Fibroblast of gingiva (primary cell): ENCODE data around the gene TRMT11.
A peak's percentile ranks its signal among the peaks of the same experiment; 100 is the strongest.
"Not testable (repeated sequence)": the region's sequence is repeated elsewhere in the genome, so short reads cannot be mapped to it uniquely, and the experiment has no call there.

Experiments used
- DNase-seq: peaks from one replicate; pipeline ENCODE4 v3.0.0-alpha.2; 2011; ENCODE audit warnings: low read depth

TRMT11 gene

DNA sequence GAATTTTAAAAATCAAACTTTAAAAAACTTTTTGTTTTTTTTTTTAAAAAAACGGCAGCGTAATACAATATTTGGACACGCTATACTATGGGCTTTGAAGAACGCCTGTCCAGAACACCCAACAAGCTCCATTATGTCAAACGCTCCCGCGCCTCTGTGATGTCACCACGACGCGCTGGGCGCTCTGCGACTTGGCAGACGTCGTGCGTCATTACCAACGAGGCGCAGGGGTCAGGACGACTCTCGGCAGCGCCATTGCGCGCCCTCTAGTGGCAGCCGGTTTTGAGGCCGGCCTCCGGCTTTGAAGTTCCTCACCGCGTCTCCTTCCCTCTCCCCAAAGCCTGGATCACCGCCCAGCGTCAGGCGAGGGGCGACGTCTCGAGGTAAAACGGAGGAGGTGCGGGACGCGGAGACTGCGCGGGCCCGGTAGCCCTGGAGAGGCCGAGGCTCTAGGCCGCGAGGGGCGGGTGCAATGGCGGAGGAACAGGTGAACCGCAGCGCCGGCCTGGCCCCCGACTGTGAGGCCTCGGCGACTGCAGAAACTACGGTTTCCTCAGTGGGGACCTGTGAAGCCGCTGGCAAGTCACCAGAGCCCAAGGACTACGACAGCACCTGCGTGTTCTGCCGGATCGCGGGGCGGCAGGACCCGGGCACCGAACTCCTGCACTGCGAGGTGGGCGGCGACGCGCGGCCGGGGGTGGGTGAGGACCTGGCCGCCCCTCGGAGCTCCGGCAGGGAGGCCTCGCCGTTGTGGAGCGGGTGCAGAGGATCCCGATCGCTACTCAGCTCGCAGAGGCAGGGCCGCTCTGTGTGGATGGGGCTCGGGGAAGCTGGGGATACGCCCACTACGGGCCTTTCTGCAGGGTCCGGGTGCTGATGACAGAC, 29.6 kb upstream of the TRMT11 start, which contains the start of gene HINT3:
TSS of gene HINT3 (plus strand) at position 265 of the 885 bp plus-strand sequence. CDS start at position 473, 208 bp downstream.
- peak; percentile 94 for DNase-seq

DNA sequence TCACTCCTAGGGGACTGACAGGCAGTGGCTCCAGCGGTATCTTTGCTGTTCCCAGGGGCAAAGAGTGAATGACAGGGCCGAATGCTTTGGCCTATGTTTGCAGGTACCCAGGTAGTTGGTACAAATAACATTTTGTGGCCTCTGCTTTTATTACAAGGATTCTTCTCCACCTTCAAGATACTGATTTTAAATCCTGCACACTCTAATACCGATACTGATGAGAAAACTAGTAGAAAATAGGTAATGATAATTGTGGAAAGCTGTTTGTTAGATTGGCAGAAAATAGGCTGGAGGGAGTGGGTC, 29.0 kb upstream of the TRMT11 start:
- DNase-seq = no peak

DNA sequence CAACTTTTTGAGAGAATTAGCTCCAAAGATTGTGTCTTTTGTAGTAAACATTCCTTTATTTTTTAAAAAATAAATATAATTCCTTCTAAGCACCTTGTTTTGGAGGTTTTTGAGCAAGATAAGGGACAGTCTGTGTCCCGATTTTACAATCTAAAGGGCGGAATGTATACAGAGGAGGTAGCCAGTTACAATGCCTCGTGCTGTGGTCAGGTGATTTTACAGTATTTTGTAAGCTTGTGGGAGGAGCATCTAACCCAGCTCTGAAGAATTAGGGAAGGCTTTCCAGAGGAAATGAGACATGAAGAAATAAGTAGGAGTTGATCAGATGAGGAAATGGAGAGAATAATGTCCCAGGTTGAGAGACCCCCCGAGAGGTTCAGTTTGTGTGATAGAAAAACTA, 28.5 kb upstream of the TRMT11 start:
- DNase-seq = peak; percentile 69

DNA sequence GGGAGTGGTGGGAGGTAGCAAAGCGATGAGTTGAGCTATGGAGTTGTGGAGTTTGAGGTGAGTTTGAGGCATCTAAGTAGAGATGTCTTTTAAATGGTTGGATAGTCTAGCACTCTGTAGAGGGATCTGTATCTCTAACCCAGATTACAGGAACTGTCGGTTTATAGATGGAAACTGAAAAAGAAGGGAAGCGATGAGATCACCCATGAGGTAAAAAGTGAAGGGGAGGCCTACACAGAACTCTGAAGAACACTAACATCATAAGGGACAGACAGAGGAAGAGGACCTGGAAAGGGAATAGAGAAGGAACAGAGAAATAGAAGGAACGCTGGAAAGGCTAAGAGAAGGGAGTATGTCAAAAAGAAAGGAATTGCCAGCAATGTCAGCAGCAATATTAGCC, 27.3 kb upstream of the TRMT11 start:
- no peak for DNase-seq

DNA sequence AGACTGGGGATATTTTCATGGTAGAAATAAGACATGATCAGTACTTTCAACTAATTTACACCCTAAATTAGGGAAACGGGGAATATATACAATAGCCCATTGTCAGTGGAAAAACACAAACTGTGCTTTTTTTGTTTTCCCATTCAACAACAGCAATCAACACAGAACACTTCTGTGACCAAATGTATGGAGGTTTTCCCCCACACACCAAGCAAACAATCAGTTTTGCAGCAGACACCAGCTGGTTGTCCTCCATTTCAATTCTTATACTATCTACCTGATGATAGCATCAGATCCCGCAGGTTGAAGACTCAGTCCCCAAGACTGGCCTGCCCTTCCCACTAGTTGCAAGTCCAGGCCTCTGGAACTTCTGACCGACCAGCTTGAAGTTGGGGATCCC, 25.2 kb upstream of the TRMT11 start:
- DNase-seq = no peak

DNA sequence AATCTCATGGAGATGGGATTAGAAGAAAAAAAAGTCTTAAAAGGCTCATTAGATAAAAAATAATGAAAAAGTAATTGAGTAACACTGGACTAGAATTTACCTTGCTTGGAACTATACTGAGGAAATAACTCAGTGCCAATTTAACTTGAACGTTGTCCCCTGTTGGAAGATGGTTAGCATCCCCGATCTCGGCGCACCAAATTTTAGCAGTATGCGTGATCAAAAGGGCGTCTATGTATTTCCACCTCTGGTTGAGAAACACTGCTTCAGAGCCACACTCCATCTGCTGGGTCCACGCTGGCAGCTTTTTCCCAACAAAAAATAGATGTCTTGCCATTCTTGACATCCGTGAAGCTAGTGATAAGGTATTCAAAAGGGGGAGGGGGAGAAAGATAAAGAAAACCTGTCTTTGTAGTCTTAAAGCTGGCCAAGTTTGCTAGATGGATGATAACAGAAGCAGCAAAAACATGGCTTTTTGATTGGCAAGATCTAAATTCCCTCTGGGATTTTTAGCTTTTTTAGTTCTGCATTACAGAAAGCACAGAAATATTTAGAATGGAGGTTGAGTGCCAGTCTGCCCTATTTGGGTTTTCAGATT, 23.3 kb upstream of the TRMT11 start:
- DNase-seq = no peak

DNA sequence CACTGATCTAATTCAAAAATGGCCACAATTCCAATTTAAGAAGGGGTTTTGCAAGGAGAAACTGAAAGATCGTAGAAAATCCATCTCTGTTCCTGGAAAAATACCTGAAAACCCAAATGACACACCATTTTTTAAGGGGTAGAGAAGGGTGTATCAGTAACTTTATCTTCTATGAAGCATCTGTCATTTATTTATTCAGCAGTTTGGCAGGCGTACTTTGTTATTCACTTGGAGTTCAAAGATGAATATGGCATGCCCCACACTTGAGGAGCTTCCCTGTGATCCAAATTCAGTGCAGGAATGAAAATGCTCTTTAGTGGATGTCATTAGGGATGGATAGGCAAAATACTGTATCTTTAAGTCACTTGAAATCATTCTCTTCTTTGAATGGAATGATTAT, 22.5 kb upstream of the TRMT11 start:
- no peak for DNase-seq

DNA sequence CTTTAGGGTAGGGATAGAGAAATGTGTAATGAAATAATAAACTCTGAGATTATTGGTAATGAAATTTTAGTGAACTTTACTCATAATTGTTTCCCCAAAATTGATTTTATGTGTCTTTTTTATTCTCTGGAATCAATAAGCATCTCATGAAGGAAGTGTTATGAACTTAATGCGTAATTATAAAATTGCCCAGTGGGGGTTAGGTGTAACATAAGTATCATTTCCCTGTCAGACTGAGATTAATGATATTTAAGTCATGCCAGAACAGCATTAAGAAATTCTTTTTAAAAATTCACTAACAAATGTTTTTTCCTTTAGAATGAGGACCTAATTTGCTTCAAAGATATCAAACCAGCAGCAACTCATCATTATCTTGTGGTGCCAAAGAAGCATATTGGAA, 19.8 kb upstream of the TRMT11 start:
- DNase-seq = no peak

DNA sequence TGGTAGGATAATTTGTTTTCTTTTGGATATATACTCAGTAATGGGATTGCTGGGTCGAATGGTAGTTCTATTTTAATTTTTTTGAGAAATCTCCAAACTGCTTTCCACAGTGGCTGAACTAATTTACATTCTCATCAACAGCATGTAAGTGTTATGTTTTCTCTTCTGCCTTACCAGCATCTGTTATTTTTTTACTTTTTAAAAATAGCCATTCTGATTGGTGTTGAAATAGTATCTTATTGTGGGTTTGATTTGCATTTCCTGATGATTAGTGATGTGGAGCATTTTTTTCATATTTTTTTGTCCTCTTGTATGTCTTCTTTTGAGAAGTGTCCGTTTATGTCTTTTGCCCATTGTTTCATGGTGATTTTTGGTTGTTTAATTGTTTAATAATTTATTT, 17.8 kb upstream of the TRMT11 start:
- DNase-seq = no peak

DNA sequence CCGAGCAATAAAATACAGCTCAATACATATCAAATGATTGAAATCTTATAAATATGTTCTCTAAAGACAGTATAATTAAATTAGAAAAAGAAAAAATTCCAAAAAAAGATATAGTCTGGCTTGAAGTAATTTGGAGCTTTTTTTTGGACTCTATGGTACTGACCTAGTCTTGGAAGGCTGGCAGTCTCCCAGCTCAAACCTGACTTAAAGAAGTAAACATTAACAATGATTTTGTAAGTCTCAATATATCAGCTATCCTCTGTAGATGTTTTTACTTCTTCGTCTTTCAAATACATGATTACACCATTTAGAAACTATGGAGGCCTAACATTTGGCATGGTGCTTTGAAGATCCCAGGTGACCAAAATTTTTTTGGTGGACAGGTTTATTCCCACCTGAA, 15.6 kb upstream of the TRMT11 start:
- DNase-seq = no peak

DNA sequence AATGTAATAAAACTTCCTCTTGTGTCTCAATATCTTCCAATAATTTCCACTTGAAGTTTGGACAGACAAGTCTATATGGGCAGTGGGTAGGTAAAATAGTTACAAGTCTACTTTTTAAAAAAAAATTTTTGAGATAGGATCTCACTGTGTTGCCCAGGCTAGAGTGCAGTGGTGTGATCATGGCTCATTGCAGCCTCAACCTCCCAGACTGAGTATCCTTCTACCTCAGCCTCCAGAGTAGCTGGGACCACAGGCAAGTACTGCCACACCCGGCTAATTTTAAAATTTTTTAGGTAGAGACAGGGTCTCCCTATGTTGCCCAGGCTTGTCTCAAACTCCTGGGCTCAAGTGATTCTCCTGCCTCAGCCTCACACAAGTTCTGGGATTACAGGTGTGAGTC, 13.9 kb upstream of the TRMT11 start:
- not testable (repeated sequence) for DNase-seq

DNA sequence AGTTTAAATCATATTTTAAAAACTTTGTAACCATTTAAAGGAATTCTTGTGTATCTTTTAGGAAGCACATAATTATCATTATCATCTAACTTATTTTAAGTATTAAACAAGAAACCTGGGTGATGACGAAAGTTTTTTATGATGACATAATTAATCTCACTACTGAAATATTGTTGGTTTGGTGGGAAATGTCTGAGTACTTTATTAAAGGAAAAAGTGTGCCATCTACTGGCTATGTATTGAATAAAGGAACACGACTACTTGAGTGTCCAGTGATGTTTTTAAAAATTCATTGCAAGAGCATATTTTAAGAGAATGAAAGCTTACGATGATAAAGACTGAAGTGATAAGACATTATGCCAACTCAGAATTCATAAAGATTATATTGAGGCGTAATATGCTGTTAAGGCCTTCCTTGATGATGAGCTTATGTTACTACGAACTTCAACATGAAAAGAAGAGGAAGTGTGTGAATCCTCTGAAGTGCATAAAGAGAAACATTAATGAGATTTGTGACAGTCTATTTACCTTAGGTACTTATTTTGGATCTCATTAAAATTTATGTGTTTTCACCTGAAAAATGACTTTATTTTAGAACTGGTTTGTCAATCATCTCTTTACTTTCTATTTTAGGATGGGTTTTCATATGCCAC, 12.0 kb upstream of the TRMT11 start:
- peak; percentile 59 for DNase-seq

DNA sequence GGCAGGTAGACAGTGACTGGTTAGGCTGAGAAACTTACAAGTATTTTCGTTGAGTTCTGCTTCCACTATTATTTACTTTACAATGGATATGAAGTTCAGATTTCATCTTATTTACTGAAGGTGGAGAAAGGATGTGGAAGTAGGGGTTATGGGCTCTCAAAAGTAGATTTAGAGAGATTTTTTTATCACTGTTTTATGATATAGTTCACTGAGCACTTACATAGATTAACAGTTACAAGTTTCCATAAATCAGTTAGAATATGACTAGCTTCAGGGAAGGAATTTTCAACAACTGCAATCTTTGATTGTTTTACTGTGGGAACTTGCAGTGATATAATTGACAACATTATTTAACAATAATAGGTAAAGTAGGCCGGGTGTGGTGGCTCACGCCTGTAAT, 7.2 kb upstream of the TRMT11 start:
- no peak for DNase-seq

DNA sequence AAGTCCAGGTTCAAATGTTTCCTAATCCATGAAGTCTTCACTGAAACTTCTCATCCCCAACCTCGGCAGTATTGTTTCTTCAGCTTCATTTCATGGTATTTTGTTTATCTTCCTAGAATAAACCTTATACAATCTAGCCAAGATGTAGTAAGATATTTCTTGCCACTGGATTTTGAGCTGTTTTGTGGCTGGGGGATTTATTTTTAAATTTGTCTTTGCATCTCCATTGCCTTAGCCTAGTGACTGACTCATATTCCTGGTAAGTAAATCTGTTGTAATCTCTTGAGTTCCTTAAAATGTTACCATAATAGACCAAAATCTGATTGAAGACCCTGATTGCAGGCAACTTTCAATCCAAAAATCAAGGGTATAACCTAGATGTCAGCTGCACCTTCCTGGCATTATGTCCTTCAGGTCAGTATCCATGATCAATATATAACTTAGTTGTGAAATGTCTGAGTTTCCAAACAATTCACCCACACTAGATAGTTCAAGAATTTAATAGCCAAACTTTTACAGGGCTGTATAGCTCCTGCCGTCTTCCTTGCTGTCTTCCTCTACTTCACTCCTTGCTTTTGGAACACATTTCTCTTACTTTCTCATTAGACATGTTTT, 4.7 kb upstream of the TRMT11 start:
- no peak for DNase-seq

DNA sequence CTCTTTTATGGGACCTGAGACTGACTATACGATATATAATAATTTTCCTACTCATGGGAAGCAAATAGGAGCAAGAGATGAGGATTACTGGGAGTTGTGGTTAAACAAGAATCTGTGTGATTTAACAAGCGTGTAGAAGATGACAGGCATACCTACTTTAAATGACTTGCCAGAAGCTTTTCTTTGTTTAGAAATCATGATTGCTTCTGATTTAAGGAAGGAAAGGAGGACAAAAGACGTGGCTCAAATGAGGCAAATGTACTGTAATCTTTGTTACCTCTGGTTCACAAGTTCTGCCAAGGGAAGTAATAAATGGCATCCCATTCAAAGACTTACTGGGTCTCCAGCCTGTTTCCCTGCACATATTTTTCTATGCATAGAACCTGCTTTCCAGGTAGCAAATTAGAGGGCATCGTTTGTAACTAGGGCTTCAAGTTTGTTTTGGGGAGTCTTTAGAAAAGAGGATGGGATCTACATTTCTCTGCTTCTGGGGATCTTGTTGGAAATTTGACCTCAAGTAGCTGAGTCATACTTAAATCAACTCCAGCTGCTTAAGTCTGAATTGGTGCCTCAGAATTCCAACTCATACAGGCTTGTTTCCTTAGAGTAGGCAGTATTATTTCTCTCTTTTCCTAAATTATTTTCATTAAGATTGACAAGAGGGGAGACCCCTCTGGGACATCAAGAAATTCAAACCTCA, 2.9 kb upstream of the TRMT11 start:
- peak; percentile 72 for DNase-seq

DNA sequence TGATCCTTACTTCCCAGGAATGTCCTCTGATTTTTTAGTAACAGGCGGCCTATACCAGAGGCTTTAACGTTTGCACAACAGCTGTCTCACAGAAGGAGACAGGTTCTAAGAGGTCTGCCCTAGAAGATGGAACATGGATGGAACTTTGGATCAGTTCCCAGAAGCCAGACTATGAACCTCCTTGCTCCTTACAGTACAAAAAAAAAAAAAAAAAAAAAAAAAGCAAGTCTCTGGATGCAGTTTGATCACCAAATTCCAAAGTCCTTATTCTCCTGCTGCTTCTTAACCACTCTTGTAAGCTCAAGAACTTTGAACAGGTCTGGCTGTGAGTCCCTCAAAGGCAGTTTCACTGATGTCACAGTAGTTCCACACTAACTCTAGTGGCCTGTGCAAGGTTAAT, 2.0 kb upstream of the TRMT11 start:
- DNase-seq = peak; percentile 18

DNA sequence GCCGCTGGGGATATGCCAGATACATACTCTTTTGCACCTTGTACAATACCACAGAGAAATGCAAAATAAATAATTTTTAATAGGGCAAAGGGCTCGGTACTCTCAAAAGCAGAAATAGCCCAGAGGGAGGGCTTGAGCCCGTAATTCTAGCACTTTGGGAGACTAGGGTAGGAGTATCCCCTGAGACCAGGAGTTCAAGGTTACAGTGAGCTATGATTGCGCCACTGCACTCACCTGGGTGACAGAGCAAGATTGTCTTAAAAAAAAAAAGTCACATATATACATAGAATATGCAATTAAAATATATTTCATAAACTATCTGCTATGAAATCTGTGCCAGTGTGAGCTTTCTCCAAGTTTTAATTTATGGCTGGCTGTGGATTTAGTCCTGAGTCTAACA, 818 bp upstream of the TRMT11 start:
- no peak for DNase-seq

DNA sequence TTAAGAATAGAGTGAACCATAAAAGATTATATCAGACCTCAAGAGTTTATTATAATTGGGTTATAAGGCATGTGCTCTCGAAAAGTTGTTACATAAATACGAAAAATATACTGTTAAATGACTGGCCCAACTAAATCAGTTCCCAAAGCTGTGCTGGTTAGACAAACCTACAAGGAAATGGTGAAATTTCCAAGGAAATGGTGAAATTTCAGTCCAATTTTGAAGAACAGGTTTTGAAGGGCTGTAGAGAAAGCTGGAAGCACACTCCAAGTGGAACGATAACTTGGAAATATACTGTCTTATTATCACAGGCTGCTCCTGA, 400 bp upstream of the TRMT11 start:
- no peak for DNase-seq

DNA sequence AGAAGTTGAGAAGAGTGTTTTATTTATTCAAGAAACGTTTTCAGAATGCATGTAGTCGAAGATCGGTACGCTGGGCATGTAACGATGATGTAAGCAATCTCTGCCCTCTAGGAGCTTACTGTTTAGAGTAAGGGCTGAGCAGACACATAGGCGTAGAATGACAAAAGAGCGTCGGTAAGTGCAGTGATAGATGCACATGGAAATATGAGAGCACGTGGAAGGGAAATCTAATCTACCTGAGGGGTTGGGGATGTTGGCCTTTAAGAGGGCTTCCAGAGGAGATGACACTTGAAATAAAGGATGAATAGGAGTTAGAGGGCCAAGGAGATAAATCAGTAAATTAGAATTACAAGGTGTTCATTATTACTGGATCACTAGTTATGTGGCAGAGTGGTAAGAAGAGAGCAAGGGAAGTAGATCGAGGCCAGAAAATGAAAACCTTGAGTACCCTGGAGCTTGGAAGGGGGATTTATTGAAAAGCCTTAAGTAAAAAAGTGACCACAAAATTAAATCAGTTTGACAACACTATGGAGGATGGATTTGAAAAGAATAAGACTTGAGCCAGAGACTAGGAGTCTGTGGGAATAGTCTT, 782 bp downstream of the TRMT11 start:
- DNase-seq = no peak

DNA sequence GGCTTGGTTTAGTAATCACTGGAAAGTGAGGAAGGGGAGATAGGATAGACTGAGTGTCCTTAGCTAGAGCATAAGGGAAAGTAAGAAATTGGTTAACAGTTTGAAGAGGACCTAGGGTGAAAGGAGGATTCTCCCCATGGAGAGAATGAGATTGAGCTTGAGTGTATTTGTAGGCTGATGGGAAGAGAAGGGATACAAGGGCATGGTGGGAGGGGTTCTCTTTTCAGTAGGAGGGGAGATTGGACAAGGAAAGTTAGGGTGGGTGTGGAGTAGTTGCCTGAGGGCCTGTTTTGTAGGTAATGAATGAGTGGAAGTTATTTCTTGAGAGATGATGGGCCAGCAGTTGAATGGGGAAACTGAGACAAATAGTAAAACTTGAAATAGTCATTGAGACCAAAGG, 1.9 kb downstream of the TRMT11 start:
- DNase-seq = no peak

DNA sequence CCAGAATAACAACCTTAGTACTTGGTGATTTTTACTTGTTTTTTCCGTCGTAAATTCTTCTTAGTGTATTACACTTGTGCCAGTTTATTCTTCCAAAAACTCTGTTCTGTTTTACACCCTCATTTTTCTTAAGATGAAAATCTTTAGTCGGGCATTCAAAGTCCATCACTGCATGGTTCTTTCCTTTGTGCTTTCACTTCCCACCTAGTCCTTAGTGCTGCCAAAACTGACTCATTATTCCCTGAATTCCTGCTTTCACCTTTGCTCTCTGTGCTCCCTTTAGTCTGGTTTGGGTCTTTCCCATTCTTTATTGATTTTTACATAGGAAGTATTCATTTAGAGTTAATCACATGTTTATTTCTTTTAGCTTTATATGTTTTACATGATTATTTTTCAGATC, 3.3 kb downstream of the TRMT11 start:
- DNase-seq = no peak

DNA sequence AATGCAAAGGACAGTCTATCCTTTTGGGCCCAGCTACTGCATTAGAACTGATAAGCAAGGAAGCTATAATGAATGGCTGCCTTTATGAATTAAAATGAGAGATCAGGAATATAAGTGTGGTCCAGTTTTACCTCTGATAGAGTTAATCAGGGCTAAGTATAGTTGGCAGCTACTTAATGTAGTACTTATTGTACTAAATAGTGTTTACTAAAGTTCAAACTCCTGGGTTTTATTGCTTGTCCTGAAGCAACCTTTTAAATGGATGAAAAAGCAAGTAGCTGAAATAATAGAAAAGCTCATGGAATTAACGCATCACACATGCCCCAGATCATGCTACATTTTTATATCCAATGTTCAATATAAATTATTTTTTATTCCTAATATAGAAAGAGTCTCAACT, 5.3 kb downstream of the TRMT11 start:
- DNase-seq = no peak
